ENCODE results near the gene GABBR2. TPM values are rescaled to one million over a fixed set of nuclear protein-coding genes. Genes with fewer than 3 reads are reported as not detected.

The GABBR2 gene
- total and polyA plus RNA-seq, 2 experiments from 2014 or later = 0.89 to 1.3 TPM

DNA sequence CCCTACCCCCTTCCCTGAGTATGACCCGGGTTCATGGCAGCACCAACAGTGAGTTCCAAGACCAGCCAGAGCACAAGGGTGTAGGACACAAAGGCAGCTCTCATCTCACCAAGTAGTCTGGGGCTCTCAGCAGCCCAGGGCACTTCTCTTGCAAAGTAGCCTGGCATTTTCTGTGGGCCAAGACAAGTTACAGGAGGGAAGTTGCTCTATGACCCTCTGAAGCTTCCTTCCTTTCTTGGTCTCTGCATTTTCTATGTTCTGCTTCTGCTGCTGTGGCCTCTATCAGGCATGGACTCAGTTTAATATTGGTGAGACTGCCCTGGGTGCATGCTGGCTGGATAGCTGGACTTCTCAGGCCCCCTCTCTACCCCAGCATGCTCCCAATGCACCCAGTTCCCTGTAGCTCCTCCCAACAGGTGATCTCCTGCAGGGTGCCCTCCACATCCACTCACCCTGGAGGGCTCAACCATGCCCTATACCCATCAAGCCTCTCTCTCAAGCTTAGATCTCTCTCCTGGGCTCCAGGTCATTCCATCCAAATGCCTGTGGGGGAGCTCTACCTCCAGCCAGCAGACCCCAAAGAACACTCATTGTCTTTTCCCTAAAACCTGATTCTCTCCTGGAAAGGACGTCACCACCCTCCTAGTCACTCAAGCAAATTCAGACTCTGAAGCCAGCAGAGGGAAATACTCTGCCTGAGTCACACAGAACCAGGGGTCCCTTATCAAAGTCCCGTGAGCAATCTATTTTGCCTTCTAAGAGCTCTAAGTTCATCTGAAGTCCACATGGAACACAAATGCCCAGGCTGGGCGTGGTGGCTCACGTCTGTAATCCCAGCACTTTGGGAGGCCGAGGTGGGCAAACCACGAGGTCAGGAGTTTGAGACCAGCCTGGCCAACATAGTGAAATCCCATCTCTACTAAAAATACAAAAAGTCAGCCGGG is 467.1 kb downstream of the GABBR2 start:
- Mint-ChIP-seq H3K4me3 (no peak overlapping the region), H3K4me1 (peaks cover 15% of the 10 kb centered on the region; the same call in 2 of the 3 replicates), H3K27me3 (ENCODE audit: insufficient read depth, low read depth, poor library complexity) (peaks cover 9% of the 10 kb centered on the region), H3K36me3 (ENCODE audit: low read depth) (no peaks in the 10 kb centered on the region), H3K27ac (no peak overlapping the region), H3K9me3 (no peaks in the 10 kb centered on the region)
- peaks cover 8% of the 10 kb centered on the region; the same call in 1 of the 2 replicates for H3K4me1 ChIP-seq (ENCODE audit: insufficient read depth)
- H2AFZ ChIP-seq = no peak overlapping the region
- peak; percentile 92 for ATAC-seq
- TF ChIP-seq, protein P1, sequence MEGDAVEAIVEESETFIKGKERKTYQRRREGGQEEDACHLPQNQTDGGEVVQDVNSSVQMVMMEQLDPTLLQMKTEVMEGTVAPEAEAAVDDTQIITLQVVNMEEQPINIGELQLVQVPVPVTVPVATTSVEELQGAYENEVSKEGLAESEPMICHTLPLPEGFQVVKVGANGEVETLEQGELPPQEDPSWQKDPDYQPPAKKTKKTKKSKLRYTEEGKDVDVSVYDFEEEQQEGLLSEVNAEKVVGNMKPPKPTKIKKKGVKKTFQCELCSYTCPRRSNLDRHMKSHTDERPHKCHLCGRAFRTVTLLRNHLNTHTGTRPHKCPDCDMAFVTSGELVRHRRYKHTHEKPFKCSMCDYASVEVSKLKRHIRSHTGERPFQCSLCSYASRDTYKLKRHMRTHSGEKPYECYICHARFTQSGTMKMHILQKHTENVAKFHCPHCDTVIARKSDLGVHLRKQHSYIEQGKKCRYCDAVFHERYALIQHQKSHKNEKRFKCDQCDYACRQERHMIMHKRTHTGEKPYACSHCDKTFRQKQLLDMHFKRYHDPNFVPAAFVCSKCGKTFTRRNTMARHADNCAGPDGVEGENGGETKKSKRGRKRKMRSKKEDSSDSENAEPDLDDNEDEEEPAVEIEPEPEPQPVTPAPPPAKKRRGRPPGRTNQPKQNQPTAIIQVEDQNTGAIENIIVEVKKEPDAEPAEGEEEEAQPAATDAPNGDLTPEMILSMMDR (conservative IDR thresholded peaks at IDR 0.05; ENCODE audit: low read depth in 2 of 2) = peak; percentile 55 to 58
- TF ChIP-seq, protein P2, sequence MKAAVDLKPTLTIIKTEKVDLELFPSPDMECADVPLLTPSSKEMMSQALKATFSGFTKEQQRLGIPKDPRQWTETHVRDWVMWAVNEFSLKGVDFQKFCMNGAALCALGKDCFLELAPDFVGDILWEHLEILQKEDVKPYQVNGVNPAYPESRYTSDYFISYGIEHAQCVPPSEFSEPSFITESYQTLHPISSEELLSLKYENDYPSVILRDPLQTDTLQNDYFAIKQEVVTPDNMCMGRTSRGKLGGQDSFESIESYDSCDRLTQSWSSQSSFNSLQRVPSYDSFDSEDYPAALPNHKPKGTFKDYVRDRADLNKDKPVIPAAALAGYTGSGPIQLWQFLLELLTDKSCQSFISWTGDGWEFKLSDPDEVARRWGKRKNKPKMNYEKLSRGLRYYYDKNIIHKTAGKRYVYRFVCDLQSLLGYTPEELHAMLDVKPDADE (IDR thresholded peaks at IDR 0.05) = no peak
- TF ChIP-seq, protein P3, sequence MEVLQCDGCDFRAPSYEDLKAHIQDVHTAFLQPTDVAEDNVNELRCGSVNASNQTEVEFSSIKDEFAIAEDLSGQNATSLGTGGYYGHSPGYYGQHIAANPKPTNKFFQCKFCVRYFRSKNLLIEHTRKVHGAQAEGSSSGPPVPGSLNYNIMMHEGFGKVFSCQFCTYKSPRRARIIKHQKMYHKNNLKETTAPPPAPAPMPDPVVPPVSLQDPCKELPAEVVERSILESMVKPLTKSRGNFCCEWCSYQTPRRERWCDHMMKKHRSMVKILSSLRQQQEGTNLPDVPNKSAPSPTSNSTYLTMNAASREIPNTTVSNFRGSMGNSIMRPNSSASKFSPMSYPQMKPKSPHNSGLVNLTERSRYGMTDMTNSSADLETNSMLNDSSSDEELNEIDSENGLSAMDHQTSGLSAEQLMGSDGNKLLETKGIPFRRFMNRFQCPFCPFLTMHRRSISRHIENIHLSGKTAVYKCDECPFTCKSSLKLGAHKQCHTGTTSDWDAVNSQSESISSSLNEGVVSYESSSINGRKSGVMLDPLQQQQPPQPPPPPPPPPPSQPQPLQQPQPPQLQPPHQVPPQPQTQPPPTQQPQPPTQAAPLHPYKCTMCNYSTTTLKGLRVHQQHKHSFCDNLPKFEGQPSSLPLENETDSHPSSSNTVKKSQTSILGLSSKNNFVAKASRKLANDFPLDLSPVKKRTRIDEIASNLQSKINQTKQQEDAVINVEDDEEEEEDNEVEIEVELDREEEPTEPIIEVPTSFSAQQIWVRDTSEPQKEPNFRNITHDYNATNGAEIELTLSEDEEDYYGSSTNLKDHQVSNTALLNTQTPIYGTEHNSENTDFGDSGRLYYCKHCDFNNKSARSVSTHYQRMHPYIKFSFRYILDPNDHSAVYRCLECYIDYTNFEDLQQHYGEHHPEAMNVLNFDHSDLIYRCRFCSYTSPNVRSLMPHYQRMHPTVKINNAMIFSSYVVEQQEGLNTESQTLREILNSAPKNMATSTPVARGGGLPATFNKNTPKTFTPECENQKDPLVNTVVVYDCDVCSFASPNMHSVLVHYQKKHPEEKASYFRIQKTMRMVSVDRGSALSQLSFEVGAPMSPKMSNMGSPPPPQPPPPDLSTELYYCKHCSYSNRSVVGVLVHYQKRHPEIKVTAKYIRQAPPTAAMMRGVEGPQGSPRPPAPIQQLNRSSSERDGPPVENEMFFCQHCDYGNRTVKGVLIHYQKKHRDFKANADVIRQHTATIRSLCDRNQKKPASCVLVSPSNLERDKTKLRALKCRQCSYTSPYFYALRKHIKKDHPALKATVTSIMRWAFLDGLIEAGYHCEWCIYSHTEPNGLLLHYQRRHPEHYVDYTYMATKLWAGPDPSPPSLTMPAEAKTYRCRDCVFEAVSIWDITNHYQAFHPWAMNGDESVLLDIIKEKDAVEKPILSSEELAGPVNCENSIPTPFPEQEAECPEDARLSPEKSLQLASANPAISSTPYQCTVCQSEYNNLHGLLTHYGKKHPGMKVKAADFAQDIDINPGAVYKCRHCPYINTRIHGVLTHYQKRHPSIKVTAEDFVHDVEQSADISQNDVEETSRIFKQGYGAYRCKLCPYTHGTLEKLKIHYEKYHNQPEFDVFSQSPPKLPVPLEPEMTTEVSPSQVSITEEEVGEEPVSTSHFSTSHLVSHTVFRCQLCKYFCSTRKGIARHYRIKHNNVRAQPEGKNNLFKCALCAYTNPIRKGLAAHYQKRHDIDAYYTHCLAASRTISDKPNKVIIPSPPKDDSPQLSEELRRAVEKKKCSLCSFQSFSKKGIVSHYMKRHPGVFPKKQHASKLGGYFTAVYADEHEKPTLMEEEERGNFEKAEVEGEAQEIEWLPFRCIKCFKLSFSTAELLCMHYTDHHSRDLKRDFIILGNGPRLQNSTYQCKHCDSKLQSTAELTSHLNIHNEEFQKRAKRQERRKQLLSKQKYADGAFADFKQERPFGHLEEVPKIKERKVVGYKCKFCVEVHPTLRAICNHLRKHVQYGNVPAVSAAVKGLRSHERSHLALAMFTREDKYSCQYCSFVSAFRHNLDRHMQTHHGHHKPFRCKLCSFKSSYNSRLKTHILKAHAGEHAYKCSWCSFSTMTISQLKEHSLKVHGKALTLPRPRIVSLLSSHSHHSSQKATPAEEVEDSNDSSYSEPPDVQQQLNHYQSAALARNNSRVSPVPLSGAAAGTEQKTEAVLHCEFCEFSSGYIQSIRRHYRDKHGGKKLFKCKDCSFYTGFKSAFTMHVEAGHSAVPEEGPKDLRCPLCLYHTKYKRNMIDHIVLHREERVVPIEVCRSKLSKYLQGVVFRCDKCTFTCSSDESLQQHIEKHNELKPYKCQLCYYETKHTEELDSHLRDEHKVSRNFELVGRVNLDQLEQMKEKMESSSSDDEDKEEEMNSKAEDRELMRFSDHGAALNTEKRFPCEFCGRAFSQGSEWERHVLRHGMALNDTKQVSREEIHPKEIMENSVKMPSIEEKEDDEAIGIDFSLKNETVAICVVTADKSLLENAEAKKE (CRISPR knock-in tag; IDR thresholded peaks at IDR 0.05) = no peak
- TF ChIP-seq, protein P4, sequence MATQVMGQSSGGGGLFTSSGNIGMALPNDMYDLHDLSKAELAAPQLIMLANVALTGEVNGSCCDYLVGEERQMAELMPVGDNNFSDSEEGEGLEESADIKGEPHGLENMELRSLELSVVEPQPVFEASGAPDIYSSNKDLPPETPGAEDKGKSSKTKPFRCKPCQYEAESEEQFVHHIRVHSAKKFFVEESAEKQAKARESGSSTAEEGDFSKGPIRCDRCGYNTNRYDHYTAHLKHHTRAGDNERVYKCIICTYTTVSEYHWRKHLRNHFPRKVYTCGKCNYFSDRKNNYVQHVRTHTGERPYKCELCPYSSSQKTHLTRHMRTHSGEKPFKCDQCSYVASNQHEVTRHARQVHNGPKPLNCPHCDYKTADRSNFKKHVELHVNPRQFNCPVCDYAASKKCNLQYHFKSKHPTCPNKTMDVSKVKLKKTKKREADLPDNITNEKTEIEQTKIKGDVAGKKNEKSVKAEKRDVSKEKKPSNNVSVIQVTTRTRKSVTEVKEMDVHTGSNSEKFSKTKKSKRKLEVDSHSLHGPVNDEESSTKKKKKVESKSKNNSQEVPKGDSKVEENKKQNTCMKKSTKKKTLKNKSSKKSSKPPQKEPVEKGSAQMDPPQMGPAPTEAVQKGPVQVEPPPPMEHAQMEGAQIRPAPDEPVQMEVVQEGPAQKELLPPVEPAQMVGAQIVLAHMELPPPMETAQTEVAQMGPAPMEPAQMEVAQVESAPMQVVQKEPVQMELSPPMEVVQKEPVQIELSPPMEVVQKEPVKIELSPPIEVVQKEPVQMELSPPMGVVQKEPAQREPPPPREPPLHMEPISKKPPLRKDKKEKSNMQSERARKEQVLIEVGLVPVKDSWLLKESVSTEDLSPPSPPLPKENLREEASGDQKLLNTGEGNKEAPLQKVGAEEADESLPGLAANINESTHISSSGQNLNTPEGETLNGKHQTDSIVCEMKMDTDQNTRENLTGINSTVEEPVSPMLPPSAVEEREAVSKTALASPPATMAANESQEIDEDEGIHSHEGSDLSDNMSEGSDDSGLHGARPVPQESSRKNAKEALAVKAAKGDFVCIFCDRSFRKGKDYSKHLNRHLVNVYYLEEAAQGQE (IDR thresholded peaks at IDR 0.05; ENCODE audit: unreplicated experiment) = no peak
- H3K4me2 ChIP-seq = no peak overlapping the region
- H3K9me2 ChIP-seq (ENCODE audit: insufficient read depth) = no peaks in the 10 kb centered on the region
- H3F3A ChIP-seq (replicated peaks; ENCODE audit: low read depth) = no peaks in the 10 kb centered on the region
- no peak overlapping the region for H3K4me3 ChIP-seq
- H3K27ac ChIP-seq (ENCODE audit: low read depth) = no peak overlapping the region
- DNase-seq (ENCODE audit: low spot score) = peak; percentile 62
- no peaks in the 10 kb centered on the region; the same call in 1 of the 2 replicates for H3K79me2 ChIP-seq (replicated peaks; ENCODE audit: insufficient read depth)
- H3K36me3 ChIP-seq (ENCODE audit: insufficient read depth) = no peaks in the 10 kb centered on the region
- no peaks in the 10 kb centered on the region for H3K27me3 ChIP-seq (ENCODE audit: insufficient read depth)
- 0 out of 2 replicates have a peak, but pooled peaks cover 4% of the 10 kb centered on the region for H4K20me1 ChIP-seq (replicated peaks; ENCODE audit: insufficient read depth)

Measured in GM23338 (cell line).